GM21390 (cell line): ENCODE measurements around the gene CACNB2.
A peak's percentile ranks its signal among the peaks of the same experiment; 100 is the strongest.

Experiments used
- ATAC-seq: cut with Tn5 transposase; IDR thresholded peaks from one replicate; pipeline ENCODE4 v1.9.1; 2021; ENCODE audit not compliant: unreplicated experiment

Gene CACNB2

DNA sequence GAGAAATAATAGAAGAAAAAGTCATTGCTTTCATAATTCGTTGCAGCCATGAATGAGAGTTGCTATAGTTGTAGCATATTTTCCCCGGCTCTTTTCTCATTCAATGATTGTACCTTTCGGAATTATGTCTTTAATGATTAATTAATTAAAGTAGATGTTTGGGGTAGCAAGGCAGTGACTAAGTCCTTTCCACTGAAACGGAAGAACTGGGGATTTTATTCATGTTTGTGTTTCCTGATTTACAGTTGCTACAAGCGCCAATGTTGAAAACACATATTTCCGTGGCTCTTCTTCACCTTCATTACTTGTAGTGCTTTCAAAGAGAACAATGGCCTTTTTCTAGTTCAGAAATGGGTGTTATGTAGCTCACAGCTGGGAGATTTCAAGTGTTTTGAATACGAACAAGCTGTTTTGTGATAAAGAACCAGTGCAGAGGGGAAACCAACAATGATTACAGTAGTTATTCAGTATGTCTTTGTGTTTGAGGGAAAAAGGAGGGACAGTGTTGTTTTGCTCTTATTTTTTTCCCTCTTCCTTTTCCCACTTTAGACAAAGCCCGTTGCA lies 357.7 kb downstream of the CACNB2 start:
- ATAC-seq: no peak

- ATAC-seq: no peak
Measured at GRCh38 chr10:18498998-18499397, 358.8 kb downstream of the CACNB2 start.

DNA sequence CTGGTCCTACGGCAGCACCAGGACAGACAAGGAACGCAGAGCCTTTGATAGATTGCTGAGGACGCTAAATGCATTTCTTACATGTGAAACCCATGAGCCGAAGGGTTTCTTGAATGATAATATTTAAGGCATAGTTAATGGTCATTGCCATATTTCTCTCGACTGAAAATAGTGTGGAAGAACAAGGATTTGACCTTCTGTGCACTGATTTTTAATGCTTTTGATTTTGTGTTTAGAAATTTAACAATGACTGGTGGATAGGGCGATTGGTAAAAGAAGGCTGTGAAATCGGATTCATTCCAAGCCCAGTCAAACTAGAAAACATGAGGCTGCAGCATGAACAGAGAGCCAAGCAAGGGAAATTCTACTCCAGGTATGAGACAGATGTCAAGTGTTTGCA lies 360.4 kb downstream of the CACNB2 start:
- ATAC-seq: no peak

GRCh38 chr10:18501198-18501597 lies 361.0 kb downstream of the CACNB2 start:
- peak; percentile 96 for ATAC-seq

DNA sequence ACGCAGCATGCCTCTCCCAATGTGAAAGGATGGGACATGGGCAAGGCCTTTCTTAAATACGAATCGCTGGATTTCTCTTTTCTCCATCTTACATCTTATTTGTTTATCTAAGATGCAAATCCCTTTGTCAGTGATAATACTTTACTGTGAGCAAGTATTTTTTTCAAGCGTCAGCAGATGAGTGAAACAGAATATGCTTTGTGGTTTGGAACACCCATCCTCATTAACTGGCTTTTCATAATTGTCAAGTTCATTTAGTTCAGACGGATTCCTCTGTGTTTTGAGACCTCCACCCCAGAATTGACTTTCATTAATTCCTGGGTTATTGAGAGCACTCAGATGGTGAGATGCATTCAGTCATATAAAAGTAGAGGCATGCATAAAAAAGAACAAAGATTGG lies 361.4 kb downstream of the CACNB2 start:
- ATAC-seq: no peak

GRCh38 chr10:18504161-18504560 lies 363.9 kb downstream of the CACNB2 start:
- no peak for ATAC-seq

GRCh38 chr10:18505456-18506118 lies 365.4 kb downstream of the CACNB2 start:
- no peak for ATAC-seq

- no peak for ATAC-seq
Measured at GRCh38 chr10:18508587-18508986, 368.4 kb downstream of the CACNB2 start.

GRCh38 chr10:18514537-18514936 lies 374.3 kb downstream of the CACNB2 start:
- no peak for ATAC-seq

DNA sequence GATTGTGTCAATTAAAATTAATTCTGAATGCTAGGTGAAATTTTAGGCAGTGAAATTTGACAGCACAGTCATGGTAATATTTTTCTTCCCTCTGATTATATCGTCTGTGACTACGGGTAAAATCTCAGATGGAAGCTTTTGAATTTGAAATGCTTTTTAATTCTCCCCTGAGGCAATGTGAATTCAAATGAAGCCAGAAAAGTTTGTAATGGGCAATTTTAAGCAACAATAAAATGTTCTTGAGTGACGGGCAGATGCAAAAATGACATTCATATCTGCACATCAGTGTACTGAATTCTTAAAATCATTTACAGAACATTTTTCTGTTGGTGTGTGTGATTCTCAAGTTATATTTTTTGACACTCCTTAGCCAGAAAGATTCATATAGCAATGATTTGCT lies 376.6 kb downstream of the CACNB2 start:
- no peak for ATAC-seq

DNA sequence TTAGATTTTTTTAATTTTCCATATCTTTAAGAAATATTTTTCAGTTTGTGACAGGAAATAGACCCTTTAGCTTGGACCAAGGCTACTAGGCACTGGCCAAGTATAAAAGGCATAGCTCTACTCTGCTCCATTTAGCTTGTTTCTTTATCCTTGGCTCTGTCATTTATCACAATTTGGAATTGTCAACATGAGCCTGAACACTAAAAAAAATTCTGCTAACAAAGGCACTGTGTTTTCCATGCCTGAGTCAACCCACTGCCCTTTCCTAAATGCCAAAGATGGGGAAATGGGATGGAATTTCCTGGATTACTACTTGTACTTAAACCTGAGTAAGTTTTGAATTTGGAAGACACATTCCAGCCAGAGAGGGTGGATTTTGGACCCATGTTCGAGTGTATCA lies 382.8 kb downstream of the CACNB2 start:
- ATAC-seq: no peak

DNA sequence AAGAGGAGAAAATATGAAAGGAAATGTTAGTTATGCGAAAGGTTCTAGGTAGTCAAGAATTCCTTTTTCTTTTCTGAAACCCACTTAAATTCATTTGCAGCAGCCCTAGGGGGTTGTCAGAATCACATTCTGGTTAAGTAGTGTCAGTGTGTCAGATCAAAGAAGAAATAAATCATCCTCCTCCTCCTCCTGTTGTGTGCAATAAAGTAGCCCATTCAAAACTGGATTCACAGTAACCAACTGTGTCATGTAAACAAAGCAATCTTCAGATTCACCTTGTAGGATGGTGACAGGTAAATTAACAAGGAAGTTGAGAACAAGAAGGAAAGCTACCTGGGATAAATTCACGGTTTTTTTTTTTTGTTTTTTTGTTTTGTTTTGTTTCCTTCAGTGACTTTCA lies 383.6 kb downstream of the CACNB2 start:
- ATAC-seq: no peak

DNA sequence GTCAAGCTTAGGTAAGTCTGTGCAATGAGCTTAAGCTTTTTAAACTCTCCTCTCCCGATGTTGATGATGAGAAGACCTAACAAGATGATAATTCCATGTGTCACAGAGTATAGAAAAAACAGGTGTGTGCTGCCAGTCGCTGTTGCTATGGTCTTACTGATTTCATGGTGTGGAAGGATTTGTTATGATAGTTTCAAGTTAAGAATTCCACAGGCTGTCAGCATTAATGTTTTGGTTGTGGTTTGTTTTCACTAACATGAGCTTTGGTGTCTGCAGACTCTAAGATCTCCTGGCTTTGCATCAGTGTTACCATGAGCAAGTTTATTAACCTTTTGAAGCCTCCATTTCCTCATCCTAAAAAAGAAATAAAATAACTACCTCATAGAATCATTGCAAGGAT lies 387.5 kb downstream of the CACNB2 start:
- no peak for ATAC-seq

GRCh38 chr10:18528292-18528691 lies 388.1 kb downstream of the CACNB2 start:
- ATAC-seq: no peak

DNA sequence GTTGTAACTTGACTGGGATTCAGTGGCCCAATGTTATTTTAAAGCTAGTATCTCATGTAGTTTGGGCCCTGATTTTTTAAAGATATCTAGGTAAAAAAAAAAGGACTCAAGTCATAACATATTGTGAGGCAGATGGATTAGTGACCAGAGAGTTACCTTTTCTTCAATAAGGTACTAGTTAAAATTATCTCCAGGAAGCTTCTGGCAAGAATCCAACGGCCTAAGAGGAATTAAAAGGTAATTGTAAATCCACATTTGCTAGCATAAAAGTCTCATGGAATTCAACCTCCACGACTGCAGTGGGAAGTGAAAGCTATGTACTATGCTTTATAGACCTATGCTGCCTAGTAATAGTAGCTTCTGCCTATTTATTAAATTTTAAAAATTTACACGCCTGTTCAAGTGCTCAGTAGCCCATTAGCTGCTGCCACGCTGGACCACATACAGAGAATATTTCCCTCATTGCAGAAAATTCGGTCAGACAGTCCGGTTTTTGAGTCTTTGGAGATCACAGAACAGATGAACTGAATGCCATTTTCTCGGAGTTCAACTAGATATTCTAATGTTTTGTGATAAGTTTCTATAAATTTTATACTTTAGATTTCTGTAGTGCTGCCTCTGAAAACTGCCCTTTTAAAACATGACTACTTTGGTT lies 392.8 kb downstream of the CACNB2 start:
- ATAC-seq: no peak

- ATAC-seq: no peak
Measured at GRCh38 chr10:18533896-18534295, 393.7 kb downstream of the CACNB2 start.

- no peak for ATAC-seq
Measured at GRCh38 chr10:18539335-18539734, 399.1 kb downstream of the CACNB2 start.

DNA sequence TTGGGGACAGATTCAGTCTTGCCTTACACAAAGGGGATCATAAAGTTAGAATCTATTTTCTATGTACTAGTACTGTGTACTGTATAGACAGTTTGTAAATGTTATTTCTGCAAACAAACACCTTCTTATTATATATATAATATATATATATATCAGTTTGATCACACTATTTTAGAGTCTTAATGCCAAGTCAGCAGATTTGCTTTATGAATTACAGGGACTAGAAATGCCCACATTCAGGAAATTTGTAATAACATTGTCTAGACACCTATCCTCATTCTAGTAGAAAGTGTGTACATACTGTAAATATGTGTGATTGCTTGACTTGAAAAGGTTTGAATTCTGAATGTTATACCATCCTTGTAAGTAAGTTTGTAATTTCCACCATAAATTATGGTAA lies 400.0 kb downstream of the CACNB2 start:
- ATAC-seq: no peak

DNA sequence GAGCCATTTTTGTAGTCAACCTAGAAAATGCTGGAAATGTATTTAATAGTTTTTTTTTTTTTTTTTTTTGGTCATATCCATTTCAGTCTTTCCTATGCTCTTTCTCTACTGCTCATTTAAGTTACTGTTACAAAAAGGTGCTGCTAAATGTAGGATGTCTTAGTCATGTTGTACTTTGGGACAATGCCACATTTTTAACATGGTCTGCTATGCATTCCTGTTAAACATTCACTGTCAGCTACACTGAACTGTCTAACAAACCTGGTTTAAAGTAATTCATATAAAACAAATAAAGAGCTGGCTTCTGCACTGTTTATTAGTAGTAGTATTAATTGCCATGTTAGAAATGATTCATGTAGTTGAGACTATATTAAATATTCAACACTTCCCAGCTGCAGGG lies 402.6 kb downstream of the CACNB2 start:
- ATAC-seq: no peak

DNA sequence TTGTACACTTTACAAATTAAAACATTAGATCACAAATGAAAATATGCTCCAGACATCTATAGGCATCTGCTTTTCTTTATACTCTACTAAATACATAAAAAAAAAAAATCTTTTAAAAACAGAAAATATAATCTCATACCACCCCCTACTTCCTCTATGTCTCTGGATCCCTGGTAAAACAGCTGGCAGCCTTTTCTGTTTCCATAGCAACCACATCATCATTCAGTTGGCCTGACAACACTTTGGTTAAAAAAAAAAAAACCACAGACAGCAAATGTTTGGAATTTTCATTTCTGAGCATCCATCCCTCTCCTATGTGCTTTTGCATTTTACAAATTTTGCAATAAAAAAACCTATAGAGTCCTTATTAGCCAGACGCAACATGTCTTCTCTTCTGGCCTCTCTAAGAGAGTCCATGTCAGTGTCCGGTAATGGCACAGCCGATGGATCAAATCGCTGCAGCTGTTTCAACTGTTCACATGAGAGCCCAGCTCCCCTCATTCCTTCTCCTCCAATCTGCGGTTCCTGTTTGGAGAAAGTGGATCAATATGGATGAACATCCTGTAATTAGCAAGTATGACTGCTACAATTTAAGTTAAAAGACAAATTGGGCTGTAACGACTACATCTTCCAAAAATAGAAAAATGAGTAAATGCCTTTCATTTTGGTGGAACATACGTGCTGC lies 405.5 kb downstream of the CACNB2 start:
- no peak for ATAC-seq

- ATAC-seq: no peak
Measured at GRCh38 chr10:18549105-18549504, 408.9 kb downstream of the CACNB2 start.

- ATAC-seq: no peak
Measured at GRCh38 chr10:18551473-18551872, 411.2 kb downstream of the CACNB2 start.
